Urothelium cell line (cell line): ENCODE measurements around the gene TMEM109.
"Not testable (repeated sequence)": the region's sequence is repeated elsewhere in the genome, so short reads cannot be mapped to it uniquely, and the experiment has no call there.

ENCODE experiments used
- DNase-seq: peaks from one replicate; pipeline ENCODE4 v3.0.0; 2011; ENCODE audit warnings: low spot score, mixed read lengths
- FAIRE-seq: peaks from 2 replicates; lab custom pipeline; 2011; peaks lifted over from hg19 to GRCh38; lab: Jason Lieb, UNC

Gene TMEM109

DNA sequence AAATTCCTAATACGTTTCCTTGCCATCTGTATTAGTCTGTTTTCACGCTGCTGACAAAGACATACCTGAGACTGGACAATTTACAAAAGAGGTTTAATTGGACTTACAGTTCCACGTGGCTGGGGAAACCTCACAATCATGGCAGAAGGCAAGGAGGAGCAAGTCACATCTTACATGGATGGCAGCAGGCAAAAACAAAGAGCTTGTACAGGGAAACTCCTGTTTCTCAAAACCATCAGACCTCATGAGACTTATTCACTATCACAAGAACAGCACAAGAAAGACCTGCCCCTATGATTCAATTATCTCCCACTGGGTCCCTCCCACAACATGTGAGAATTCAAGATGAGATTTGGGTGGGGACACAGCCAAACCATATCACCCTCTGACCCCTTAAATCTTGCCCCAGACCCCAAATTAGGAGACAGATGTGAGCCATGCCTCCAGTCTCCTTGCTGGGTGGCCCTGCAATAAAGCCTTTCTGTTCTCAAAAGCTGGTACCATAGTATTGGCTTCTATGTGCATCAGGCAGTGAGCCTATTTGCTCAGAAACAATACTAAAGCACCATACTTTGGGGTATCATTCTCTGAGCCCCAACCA lies 4.2 kb upstream of the TMEM109 start:
- FAIRE-seq, DNase-seq: not testable (repeated sequence)

DNA sequence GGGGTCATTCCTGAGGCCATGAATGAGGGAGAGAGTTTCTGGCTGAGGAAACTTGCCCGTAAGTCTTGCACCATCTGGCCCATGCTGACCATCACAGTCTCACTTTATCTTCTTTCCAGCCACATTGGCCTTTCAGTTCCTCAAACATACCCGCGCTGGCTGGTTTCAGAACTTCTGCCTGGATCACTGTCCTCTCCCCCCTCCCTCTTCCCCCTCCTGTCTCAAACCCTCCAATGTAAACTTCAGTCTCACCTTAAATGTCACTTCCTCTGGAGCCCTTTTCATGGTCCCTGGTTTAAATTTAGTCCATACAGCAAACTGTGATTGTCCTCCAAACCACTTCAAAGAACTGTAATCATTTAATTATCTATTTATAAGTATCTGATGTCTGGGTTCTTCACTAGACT lies 3.7 kb upstream of the TMEM109 start:
- DNase-seq, result no peak
- no peak for FAIRE-seq

DNA sequence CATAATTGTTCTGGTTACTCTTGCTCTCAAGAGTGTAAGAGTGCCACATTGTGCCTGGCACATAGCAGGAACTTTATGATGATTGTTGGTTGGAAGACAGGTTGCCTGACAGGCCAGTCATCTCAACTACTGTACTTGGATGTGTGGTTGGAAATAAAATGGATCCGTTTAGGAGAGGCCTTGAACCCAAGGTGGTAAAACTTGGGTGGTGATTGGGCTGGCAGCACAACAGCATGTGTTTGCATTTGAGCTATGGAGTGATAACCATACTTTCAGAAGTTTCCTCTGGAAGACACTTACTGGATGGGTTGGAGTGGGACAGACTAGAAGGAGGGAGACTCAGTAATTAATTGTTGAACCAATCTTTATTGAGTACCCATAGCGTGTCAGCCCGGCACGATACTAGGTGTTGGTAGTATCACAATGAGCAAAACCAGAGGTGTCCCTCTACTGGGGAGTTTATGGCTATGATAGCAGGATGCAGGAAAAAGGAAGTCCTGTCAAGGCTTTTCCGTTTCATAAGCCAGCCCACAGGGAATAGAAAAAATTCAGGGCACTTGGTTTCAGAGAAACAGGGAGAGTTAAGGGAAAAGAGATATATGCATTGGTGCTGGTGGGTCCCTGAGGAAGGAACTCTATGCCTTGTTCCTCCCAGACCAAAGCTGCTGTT lies 3.1 kb upstream of the TMEM109 start:
- no peak for DNase-seq
- FAIRE-seq, result no peak

DNA sequence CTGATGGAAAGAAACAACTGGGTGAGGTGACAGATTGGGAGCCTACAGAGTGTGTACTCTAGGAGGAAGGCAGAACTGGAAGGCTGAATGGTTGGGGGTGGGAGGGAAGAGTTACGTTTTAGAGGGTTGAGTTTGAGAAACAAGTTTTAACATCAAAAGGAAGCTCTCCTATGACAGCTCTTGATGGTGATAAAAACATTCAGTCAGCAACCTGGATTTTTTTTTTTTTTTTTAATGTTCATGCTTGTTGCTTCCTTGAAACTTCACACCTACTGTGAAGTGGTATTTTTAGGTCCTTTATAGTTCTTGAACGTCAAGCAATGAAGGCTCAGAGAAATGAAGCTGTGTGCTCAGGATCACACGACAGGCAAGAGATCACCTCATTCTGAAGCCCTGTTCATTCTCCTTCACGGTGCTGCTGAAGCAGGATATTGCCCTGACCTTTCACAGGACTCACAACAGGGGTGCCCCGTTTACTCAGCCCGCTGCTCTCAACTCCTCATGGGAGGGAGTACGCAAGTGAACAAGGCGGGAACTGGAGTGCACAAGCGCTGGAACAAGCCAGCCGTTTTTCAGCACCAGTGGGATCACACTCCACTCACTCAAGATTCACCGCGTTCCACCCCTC lies 1.6 kb upstream of the TMEM109 start:
- no peak for DNase-seq
- no peak for FAIRE-seq

DNA sequence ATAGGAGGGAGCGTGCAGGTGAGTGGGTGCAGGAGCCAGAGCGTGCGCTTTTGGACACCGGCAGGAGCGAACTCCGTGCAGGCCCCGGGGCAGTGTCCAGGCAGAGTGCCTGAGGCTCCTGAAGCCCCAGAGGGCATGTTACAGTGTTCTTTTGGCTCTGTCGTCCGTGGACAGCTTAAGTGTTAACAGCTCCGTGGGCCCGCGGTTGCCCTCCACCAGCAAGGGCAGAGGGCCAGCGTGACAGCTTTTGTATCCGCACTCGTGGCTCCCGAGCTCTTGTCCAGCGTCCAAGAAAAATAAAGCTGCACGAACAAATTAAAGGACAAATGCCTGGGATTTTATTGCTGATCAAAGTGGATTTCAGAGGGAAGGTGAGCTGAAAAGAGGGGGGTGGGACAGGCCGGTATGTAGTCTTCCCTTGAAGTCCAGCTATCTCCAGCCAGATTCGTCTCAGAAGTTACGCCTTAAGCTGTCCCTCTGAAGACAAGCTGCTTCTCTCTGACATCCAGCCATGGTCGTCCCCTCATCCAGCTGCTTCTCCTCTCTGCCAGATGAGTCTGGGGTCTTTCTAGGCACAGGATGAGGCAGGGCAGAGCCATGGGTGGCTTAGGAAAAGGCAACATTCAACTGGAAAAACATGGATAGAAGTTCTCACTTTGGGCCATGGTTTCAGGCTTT lies 968 bp upstream of the TMEM109 start:
- FAIRE-seq (no peak), DNase-seq (no peak)

DNA sequence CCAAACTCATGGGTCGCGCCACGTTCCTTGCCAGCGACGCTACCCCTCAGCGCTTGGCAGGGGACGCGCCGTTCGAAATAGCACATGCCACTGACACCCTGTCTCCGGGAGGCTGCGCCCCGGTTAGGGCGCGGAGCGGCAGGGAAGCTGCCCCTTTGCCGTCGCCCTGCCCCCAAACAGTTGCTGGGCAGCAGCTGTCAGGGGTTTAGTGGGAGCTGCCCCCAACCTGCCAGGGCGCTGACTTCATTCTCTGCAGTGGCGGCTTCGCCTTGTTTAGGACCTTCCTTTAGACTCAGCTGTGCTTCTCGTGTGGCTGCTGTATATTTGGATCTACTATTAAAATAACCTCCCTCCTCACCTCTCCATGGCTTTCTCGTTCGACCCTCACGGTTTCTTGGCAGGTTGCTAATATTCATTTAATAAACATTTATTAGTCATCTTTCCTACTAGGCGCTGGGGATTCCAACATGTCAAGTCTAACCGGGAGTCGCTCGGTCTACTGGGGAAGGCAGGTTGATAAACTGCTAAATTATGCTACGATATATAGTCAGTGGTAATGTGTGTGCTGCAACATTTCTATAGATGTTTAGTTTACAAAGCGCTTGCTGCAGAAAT lies 782 bp downstream of the TMEM109 start:
- no peak for FAIRE-seq
- DNase-seq, result peak; percentile 50

DNA sequence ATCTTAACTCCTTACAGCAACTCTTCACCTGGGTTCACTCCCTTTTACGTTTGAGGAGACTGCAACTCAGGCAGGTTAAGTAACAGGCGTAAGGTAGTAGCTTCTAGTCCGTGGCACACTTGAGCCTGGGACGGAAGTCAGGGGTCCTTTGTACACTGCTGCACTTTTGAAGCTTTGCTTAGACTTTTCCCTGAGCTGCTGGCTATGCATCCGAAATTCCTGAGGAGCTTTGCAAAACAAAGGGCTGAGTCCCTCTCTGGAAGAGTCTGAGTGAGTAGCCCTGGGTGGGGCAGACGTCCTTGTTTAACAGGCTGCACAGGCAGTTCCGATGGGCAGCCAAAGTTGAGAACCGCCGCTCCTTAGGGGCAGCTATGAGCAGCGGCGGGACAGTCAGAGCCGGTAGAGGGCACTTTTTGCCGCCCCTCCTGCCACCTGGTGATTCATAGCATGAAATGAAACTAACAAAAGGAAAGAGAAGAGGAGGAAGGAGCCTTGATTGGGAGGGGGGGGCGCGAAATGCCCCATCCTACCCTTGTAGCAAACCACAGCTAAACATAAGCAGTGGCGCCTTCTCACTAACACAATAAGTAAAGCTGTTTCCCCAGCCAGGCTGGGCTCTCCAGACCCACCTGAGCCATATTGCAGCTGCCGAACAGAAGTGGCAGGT lies 1.4 kb downstream of the TMEM109 start:
- DNase-seq, result peak; percentile 81
- FAIRE-seq, result no peak

DNA sequence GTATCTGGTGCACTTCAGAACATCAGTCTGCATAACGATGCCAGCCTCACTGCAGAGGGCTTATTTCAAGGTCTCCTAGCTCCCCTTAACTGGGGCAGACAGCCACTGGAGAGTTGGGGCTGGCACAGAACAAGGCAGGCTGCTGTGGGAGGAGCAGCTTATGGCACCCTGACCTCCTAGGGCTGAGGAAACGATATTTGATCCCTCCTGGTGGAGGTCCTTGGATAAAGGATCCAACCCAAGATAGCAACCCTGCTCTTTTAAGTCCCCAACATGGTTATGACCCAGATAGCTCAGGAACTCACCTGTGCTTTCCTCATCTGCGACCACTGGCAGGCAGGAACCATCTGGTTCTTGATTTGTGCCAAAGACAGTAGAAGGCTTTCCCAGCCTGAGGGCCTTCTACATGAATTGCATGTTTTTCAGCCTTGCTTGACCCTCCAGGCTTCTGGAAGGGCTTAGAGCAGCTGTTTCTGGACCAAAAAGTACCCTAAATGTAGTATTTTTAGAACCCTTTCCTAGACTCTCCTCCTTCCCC lies 2.8 kb downstream of the TMEM109 start:
- FAIRE-seq, result no peak
- DNase-seq, result no peak

DNA sequence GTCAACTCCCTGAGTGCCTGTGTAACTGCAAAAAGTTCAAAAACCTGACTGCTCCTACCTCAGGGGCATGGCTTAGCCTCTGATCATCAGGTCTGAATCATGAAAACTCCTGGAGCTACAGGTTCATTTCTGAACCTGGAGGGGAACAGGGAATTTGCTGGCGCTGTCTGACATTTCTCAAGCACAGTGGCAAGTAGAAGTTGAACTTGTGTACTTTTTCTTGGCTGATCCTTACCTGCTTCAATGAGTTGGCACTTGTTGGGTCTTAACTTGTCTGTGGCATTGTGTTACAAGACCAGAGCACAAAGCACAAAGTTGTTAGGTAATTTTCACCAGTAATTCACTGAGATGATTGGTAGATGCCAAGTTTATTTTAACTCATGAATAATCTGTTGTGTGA lies 3.3 kb downstream of the TMEM109 start:
- DNase-seq (no peak), FAIRE-seq (no peak)

DNA sequence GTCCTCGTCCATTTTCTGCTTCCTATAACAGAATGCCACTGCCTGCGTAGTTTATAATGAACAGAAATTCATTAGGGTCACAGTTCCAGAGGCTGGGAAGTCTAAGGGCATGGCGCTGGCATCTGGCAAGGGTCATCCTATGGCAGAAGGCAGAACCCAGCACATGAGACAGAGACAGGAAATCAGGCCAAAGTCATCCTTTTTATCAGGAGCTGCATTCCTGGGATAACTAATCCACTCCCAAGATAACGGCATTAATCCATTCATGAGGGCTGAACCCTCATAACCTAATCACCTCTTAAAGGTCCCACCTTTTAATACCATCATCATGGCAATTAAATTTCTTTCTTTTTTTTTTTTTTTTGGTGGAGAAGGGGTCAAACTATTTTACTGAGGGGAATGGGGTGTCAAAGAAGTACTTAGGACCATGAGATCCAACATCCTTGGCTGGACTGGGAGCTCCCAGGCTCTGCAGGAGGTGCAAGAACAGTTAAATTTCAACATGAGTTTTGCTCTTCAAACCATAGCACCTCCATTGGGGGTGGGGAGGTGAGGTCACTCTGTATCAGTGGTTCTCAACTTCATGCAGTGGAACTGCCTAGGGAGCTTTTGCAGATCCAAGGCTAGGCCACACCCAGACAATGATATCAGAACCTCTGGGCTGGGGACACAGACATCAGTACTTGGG lies 4.4 kb downstream of the TMEM109 start:
- no peak for FAIRE-seq
- DNase-seq, result no peak

DNA sequence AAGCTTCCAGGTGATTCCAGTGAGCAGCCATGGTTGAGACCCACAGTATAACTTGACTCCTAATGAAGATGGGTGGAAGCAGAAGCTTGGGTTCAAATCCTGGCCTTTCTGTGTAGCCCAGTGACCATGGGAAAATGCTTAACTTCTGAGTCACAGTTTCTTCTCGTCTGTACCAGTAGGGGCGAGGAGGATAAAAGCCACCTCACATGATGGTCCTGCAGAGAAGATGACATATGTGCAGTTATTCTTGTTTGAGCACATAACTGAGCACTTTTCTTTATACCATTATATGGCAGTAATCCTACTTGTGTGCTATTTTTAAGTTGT lies 4.9 kb downstream of the TMEM109 start:
- no peak for DNase-seq
- no peak for FAIRE-seq

DNA sequence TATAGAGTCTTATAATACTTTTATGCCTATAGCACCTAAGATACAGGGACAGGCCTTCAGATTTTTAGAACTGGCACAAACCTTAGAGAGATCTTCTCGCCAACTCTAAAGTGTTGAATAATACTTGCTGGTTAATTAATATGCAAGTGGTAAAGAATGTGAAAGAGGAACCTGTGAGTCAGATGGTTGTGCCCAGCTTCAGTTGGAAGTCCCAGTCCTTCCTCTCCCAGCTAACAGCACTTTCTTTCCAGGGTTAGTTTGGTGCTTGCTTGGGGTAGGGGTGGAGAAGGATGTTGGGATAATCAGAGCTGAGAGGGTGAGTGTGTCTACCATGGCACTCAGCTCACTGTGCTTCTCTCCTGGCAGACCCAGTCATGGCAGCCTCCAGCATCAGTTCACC lies 5.4 kb downstream of the TMEM109 start:
- FAIRE-seq (no peak), DNase-seq (no peak)

DNA sequence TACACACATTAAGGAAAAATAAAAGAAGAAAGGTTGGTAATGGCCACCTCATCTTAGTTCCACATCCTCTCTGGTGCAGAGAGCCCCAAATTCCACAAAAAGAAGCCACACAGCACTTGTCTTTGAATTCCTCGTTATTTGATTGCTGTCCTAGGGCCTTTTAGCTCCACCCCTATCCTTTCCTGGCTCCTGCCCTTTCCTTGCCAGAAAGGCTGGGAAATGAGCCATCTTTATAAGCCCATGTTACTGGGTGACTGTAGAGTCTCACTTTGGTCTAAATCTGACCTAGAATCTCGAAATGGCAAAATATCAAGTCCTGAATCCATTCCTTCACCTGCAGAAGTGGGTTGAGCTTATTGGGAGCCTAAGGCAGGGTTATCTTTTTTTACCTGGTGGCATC lies 6.0 kb downstream of the TMEM109 start:
- FAIRE-seq (no peak), DNase-seq (no peak)

DNA sequence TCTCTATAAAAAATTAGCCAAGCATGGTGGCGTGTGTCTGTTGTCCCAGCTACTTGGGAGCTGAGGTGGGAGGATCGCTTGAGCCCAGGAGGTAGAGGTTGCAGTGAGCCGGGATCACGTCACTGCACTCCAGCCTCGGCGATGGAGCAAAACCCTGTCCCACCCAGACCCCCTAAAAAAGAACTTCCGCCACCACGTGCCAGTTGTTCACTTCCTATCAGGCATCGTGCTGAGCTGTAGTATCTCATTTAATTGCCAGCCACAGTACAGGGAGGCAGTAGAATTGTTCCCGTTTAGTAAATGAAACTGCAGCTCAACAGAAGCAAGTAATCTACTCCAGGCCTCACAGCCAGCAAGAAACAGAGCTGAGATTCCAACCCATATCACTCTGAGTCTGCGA lies 7.3 kb downstream of the TMEM109 start:
- FAIRE-seq, result no peak
- no peak for DNase-seq

DNA sequence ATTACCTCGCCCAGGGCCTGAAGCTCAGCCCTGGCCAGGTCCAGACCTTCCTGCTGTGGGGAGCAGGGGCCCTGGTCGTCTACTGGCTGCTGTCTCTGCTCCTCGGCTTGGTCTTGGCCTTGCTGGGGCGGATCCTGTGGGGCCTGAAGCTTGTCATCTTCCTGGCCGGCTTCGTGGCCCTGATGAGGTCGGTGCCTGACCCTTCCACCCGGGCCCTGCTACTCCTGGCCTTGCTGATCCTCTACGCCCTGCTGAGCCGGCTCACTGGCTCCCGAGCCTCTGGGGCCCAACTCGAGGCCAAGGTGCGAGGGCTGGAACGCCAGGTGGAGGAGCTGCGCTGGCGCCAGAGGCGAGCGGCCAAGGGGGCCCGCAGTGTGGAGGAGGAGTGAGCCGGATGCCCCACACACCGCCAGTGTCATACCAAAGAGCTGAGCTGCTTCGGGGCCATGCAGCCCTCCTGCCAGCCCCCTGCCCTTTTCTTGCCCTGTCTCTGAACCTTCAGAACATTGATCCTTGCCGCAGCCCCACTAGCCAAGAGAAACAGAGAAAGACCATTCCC lies 7.9 kb downstream of the TMEM109 start:
- no peak for DNase-seq
- FAIRE-seq, result no peak

DNA sequence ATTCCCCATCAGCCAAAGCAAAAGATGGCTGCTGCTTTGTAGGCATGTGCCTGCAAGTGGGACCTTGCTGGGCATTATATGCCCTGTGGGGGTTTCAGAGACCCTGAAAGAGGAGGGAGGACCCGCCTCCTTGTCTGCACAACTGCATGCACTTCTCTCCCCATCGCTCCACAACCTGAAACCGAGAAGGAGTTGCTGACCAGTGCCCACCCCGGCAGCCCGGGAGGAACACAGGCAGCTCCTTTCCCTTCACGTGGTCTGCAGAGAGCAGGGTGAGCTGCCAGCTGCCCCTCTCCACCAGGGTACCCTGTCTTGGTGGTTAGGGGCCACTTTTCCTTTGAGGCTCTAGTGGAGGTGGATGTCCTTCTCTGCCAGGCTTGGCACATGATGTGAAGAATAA lies 8.9 kb downstream of the TMEM109 start:
- no peak for FAIRE-seq
- no peak for DNase-seq

DNA sequence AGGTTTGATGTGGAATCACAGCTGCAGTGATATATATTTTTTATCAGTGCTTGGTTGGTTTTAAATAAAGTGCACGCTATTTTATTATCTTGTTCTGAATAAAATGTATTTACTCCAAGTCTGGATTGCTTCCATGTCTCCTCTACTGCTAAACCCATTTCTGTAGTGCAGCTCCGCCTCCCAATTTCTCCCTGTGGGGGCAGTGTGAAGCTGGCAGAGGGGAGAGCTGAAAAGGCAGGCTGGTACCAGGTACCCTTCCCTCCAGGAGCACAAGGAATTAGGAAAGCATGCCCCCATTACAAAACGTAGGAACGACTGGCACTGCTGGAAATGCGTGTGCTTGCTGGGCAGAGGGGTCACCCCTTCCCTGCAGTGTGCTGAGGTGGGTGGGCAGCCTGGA lies 9.4 kb downstream of the TMEM109 start:
- DNase-seq (no peak), FAIRE-seq (no peak)

DNA sequence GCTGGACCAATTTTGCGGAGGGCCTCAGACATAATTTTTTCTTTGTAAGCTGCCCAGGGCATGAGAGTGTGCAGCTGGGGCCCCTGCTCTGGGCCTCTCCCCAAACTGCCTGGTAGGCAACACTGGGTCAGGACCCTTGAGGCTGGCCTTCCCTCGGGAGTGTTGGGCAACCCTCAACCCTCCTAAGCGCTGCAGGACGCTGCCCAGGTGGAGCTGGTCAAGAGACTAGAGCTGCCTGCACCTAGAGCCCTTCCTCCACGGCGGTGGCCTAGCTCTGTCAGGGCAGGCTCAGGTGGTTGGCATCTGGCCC lies 9.8 kb downstream of the TMEM109 start:
- no peak for FAIRE-seq
- no peak for DNase-seq

DNA sequence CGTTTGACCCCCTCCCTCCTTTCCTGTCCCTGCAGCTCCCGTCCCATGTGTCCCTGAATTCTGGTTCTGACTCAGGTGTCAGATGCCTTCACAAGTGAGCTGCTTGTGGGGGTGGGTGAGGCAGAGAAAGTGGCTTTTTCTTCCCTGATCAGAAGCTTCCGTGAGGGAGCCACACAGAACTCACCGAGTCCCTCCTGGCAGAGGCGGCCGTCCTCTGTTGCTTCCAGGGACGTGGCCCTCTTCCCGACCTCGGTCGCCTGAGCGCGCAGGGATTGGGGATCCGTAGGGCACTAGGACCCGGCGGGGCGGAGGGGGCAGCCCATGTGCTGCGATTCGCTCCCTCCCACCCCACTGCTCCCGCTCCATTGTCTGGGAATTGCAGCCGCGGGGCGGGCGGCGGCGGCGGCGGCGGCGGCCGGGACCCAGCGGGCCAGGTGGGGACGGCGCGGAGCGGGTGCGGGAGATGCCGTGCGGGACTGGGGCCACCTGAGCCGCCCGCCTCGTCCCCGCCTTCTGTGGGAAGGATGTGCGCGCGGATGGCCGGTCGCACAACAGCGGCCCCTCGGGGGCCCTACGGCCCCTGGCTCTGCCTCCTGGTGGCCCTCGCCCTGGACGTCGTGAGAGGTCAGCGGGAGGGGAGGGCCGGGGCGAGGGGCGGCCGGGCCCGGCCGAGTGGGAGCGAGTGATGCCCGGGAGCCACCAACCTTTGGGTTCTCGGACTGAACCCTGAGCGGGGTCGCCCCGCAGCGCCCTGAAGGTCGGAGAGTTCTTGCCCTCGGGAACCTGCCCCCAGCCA lies 10.3 kb downstream of the TMEM109 start, which contains the start of gene TMEM132A:
Gene TMEM132A, plus strand, starts transcription at position 351 of the 796 bp plus-strand sequence. Its CDS starts 174 bp downstream, at position 525.
- FAIRE-seq (peak; percentile 58), DNase-seq (peak; percentile 92)
